HG02885 (cell line): Measurements from ENCODE around the gene CITED2.
"Not testable (repeated sequence)": the region's sequence is repeated elsewhere in the genome, so short reads cannot be mapped to it uniquely, and the experiment has no call there.

Experiments used
- ATAC-seq: cut with Tn5 transposase; IDR thresholded peaks from one replicate; pipeline ENCODE4 v1.9.1; 2021; ENCODE audit warnings: mild to moderate bottlenecking; ENCODE audit not compliant: unreplicated experiment, poor library complexity

The CITED2 gene

DNA sequence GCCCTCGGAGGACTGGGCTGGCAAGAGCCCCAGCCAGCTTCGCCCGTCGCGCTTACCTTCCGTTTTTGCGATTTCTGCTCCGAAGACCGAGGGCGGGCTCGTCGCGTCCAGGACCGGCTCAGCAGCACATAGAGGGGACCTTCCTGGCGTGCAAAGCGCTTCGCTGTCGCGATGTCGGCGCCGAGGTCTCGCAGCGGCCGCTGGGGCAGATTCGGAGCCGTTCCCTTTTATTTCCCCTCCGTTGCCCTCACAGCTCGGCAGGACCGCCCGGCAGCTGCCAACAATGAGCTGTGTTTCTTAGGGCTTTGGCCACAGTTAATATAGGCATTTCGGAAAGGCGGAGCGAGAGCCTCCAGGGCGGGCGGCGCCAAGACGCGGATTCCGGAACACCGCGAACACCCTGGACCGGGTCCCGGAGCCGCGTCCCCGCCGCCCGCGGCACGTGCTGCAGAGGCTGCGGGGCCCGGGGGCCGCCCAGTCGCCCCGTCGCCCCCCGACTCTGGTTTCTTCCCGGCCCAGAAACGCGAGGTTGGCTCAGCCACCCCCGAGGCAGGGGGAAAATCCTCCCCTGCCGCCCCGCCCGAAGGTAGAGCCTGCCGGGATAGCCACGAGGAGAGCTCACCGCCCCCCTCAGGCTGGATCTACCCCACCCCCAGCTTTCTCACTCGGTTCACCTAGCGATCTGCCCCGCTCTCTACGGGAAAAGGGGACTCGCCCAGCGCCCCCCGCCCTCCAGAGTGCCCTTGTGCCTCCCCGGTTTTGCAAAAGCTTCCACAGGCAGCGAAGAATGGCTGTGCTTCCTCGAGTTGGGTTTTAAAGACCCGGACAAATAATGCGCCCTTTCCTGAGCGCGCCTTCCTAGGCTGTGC lies at the start of gene CITED2:
CITED2 (minus strand) TSS at position 292 of the 869 bp plus-strand sequence. CDS start 704 bp downstream, outside the sequence.
- ATAC-seq = peak; percentile 68

GRCh38 chr6:139423037-139423703 lies 48.7 kb upstream of the CITED2 start:
- no peak for ATAC-seq

DNA sequence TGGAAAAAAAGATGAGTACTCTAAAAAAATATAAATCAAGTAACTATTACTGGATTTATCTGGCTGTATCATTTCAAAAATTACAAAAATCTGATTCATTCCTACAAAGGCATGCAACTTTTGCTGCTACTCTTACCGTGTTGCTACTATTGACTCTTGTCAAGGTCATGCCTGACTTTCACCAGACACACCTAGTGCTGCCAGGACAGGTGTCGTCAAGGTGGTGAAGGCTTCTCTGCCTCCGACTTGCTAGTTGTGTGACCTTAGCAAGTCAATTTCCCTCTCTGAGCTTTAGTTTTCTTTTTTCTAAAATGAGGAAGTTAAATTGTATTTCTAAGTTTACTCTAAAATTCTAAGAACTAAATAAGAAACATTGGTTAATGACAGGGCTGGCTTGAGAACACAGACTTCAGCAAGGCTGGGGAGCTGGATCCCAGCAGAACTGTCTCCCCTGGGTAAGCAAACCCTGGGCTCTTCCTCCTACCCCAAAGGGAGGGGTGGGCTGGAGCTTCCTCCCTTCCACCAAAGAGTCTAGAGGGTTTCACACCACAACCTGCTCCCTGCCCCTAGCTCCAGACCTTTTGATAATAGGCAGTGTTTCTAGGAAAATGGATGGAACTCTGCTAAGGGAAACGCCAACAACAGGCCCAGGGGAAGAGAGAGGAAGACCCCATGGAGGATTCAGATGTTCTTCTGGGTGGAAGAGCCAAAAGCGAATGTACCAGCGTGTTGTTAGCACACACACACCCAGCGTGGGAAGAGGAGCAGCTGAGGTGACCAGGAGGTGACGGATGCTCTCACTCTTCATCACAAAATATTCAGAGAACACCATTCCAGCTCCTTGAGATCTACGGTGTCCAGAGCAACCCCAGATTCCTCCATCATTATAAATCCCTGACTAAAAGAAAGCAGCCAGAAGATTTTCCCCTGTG lies 47.9 kb upstream of the CITED2 start:
- ATAC-seq = no peak

GRCh38 chr6:139418481-139419132 lies 44.2 kb upstream of the CITED2 start:
- no peak for ATAC-seq

GRCh38 chr6:139416146-139416545 lies 41.7 kb upstream of the CITED2 start:
- no peak for ATAC-seq

DNA sequence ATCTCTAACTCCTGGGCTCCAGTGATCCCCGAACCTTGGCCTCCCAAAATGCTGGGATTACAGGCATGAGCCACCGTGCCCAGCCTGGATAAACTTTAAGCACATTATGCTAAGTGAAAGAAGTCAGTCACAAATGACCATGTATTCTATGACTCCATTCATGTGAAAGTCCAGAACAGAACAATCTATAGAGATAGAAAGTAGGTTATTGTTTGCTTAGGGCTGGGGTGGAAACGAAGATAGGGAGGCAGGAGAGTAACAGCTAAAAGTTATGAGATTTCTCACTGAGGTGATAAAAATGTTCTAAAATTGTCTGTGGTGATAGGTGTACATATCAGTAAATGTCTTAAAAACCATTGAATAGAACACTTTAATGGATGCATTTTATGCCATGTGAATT lies 40.9 kb upstream of the CITED2 start:
- ATAC-seq = no peak

DNA sequence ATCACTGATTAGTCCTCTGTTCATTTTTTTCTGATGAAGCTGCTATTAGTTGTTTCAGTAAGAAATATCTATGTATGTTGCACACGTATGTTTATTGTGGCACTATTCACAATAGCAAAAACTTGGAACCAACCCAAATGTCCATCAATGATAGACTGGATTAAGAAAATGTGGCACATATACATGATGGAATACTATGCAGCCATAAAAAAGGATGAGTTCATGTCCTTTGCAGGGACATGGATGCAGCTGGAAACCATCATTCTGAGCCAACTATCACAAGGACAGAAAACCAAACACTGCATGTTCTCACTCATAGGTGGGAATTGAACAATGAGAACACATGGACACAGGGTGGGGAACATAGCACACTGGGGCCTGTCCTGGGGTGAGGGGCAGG lies 37.7 kb upstream of the CITED2 start:
- not testable (repeated sequence) for ATAC-seq

- ATAC-seq = no peak
Measured at GRCh38 chr6:139409026-139409425, 34.6 kb upstream of the CITED2 start.

DNA sequence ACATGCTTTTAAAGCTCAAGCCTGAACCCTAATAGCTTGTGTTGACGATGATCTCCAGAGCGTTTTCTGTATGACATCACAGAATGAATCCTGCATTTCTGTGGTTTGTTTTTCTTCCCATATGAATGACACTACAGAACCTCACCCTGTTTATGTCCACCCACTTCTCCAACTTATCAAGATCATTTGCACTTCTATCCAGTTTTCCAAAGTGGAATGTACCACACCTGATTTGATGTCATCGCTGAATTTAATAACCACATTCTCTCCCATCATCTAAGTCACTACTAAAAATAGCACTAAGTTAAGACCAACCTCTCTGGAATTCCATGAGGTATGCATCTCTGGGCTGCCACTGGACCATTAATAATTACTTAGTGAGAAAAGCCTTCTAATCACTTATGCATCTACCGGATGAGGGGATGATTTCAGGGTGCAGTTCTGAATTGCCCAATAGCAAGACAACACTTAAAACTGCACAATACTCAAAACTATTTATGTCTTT lies 33.3 kb upstream of the CITED2 start:
- ATAC-seq = no peak

GRCh38 chr6:139406577-139407343 lies 32.3 kb upstream of the CITED2 start:
- ATAC-seq = no peak

GRCh38 chr6:139402876-139403386 lies 28.5 kb upstream of the CITED2 start:
- no peak for ATAC-seq

DNA sequence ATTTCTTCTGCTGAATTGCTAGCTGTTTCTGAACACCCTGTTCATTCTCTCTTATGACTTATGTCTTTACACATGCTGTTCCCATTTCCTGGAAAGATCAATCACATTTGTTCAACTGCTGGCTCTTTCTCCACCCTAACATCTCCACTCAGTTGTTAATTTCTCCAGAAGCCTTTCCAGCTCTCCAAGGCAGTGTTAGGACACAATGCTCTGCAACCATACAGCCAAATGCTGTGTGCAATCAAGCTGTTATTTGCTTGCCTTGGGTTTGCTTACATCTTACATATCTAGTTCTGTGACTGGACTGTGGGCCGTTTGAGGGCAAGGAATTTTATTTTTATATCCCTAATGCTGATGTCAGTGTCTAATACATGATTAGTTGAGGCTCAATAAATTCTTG lies 24.2 kb upstream of the CITED2 start:
- no peak for ATAC-seq

- ATAC-seq = no peak
Measured at GRCh38 chr6:139395891-139396301, 21.4 kb upstream of the CITED2 start.

GRCh38 chr6:139395371-139395770 lies 20.9 kb upstream of the CITED2 start:
- no peak for ATAC-seq

GRCh38 chr6:139394027-139394649 lies 19.7 kb upstream of the CITED2 start:
- no peak for ATAC-seq

DNA sequence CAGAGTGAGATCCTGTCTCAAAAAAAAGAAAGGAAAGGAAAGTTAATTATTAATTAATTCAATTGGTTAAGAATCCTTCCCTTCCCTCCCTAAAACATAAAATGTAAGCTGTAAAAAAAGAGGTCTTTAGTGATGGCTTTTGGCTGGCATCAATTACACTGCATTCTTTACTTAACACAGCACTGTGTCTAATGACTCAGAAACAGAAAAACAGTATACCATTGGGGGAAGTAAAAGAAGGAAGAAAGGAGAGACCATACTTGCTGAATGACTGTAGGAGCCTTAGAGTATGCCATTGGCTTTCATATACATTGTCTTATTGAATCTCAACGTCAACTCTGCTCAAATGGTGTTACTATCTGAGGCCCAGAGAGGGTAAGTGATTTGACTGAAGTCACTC lies 18.3 kb upstream of the CITED2 start:
- peak; percentile 99 for ATAC-seq

DNA sequence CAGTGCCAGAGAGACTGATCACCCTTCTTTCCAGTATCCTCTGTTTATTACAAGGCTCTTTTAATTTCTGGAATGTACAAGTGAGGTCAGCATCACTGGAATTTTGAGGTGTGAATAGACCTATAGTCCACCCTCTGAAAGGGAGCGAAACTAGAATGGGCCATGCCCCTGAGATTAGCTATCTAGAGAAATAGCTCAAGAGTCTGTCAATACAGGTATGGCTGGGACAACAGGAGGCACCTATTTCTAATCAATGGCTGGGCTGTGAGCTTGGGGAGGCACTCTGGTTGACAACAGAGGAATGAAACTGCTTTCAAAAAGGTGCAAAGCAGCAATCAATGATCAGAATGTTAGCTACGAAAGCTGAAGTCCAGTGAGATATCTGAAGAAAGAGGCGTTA lies 17.3 kb upstream of the CITED2 start:
- ATAC-seq = no peak

- no peak for ATAC-seq
Measured at GRCh38 chr6:139390447-139390846, 16.0 kb upstream of the CITED2 start.
